Mesendoderm (in vitro differentiated cells): ENCODE data around the gene ZDHHC4.
A peak's percentile ranks its signal among the peaks of the same experiment; 100 is the strongest.

ENCODE experiments used
- DNase-seq: peaks from one replicate; pipeline ENCODE4 v3.0.0; 2013
- H2AK5ac ChIP-seq: 2 replicates; pipeline ENCODE4 v1.6.1; 2013; ENCODE audit warnings: low read length, inconsistent platforms
- H2BK120ac ChIP-seq: 2 replicates; pipeline ENCODE4 v1.6.1; 2013; ENCODE audit warnings: low read depth, mild to moderate bottlenecking, low read length, moderate library complexity, mixed read lengths
- H2BK15ac ChIP-seq: replicated peaks from 2 replicates; pipeline ENCODE4 v1.6.1; 2013; ENCODE audit warnings: low read depth, mild to moderate bottlenecking, moderate library complexity
- H2BK5ac ChIP-seq: 2 replicates; pipeline ENCODE4 v1.6.1; 2013; ENCODE audit warnings: low read length, inconsistent platforms
- H3K18ac ChIP-seq: 2 replicates; pipeline ENCODE4 v1.6.1; 2013; ENCODE audit warnings: mild to moderate bottlenecking, low read length, mixed read lengths
- H3K23ac ChIP-seq: one replicate; pipeline ENCODE4 v1.6.1; 2013; ENCODE audit warnings: low read length
- H3K27ac ChIP-seq: 2 replicates; pipeline ENCODE4 v1.5.1; 2013; ENCODE audit warnings: low read depth, mild to moderate bottlenecking, inconsistent platforms, low read length, moderate library complexity
- H3K27me3 ChIP-seq: 2 replicates; pipeline ENCODE4 v1.6.1; 2013; ENCODE audit warnings: low read length, control low read depth, mild to moderate bottlenecking, inconsistent platforms; ENCODE audit not compliant: insufficient read depth, poor library complexity
- H3K36me3 ChIP-seq: 2 replicates; pipeline ENCODE4 v1.6.1; 2013; ENCODE audit warnings: low read length, inconsistent platforms; ENCODE audit not compliant: control insufficient read depth, insufficient read depth
- H3K4ac ChIP-seq: one replicate; pipeline ENCODE4 v1.6.1; 2013; ENCODE audit warnings: low read depth, mild to moderate bottlenecking, low read length, moderate library complexity
- H3K4me1 ChIP-seq: 2 replicates; pipeline ENCODE4 v1.6.1; 2013; ENCODE audit warnings: low read depth, low read length, inconsistent platforms; ENCODE audit not compliant: control insufficient read depth
- H3K4me2 ChIP-seq: 2 replicates; pipeline ENCODE4 v1.6.1; 2013; ENCODE audit warnings: low read length
- H3K4me3 ChIP-seq: 2 replicates; pipeline ENCODE4 v1.5.1; 2013; ENCODE audit warnings: mild to moderate bottlenecking, low read length
- H3K56ac ChIP-seq: one replicate; pipeline ENCODE4 v1.6.1; 2013; ENCODE audit warnings: low read length
- H3K79me1 ChIP-seq: 2 replicates; pipeline ENCODE4 v1.6.1; 2013; ENCODE audit warnings: low read length, inconsistent platforms
- H3K79me2 ChIP-seq: 2 replicates; pipeline ENCODE4 v1.6.1; 2013; ENCODE audit warnings: mild to moderate bottlenecking, low read length; ENCODE audit not compliant: control insufficient read depth, insufficient read depth
- H3K9ac ChIP-seq: 2 replicates; pipeline ENCODE4 v1.6.1; 2013; ENCODE audit warnings: low read length, inconsistent platforms
- H4K5ac ChIP-seq: one replicate; pipeline ENCODE4 v1.6.1; 2013; ENCODE audit warnings: low read length
- H4K8ac ChIP-seq: one replicate; pipeline ENCODE4 v1.6.1; 2013; ENCODE audit warnings: low read depth, mild to moderate bottlenecking, control low read depth, low read length, moderate library complexity
- WGBS: extraction: QIAGEN DNeasy Blood & Tissue Kit; methylation state at CpG from one replicate; pipeline ENCODE4 v1.1.7; 2013; ENCODE audit warnings: low lambda C conversion rate, missing lambda C conversion rate; ENCODE audit not compliant: insufficient coverage; ENCODE audit errors: extremely low coverage; 5-methylcytosine and 5-hydroxymethylcytosine counted together

ZDHHC4 gene

DNA sequence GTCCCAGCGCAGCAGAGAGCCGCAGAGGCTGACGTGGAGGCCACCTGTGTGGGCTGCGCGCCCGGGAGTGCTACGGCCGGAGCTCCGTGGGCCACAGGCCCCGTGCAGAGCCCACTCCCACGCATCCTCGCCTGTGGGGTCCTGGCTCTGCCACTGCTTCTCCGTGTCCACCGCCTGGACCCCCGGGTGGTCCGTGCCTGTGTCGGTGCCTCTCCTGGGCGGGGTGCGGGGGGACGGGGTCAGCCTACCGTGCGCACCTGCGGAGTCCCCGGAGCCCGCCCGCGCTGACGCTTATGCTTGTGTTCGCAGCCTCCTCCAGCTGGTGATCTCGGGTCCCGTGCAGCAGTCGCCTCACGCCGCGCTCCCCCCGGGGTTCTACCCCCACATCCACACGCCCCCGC is 30.4 kb downstream of the ZDHHC4 start:
- H2BK15ac ChIP-seq, result no peak overlapping the region
- H4K5ac ChIP-seq, result no peak overlapping the region
- no CpG with 5 or more reads among the region's 38 CpGs for WGBS
- peaks cover 3% of the 10 kb centered on the region for H3K36me3 ChIP-seq
- no peak overlapping the region for H3K4me2 ChIP-seq
- no peaks in the 10 kb centered on the region for H3K79me1 ChIP-seq
- no peak overlapping the region for H2BK5ac ChIP-seq
- H3K23ac ChIP-seq, result no peak overlapping the region
- H2BK120ac ChIP-seq, result no peak overlapping the region
- H3K4me3 ChIP-seq, result no peak overlapping the region
- no peak overlapping the region for H2AK5ac ChIP-seq
- no peak overlapping the region for H3K27ac ChIP-seq
- no peak for DNase-seq
- no peak overlapping the region for H3K4ac ChIP-seq
- H4K8ac ChIP-seq, result no peak overlapping the region
- H3K4me1 ChIP-seq, result no peaks in the 10 kb centered on the region
- no peaks in the 10 kb centered on the region for H3K79me2 ChIP-seq
- no peaks in the 10 kb centered on the region for H3K27me3 ChIP-seq
- H3K56ac ChIP-seq, result no peak overlapping the region
- H3K18ac ChIP-seq, result no peak overlapping the region
- H3K9ac ChIP-seq, result no peak overlapping the region

DNA sequence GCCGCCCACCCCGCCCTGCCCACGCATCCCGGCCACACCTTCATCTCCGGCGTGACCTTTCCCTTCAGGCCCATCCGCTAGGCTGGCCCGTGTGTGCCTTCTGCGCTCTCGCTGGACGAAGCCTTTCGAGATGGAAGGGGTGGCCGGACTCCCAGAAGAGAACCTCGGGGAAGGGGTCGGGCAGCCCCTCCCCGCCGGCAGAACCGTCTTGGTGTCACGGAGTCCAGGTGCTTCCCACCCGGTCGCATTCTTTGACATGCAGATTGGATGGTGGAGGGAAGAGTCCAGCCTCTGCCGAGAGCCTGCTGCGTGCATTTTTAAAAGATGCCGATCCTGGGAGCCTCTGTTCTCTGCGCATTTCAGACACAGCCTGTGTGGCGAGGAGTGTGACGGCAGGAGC is 30.8 kb downstream of the ZDHHC4 start:
- no CpG with 5 or more reads among the region's 27 CpGs for WGBS
- DNase-seq, result no peak
- peaks cover 3% of the 10 kb centered on the region for H3K36me3 ChIP-seq
- H3K56ac ChIP-seq, result no peak overlapping the region
- H2AK5ac ChIP-seq, result no peak overlapping the region
- H3K79me1 ChIP-seq, result no peaks in the 10 kb centered on the region
- H2BK5ac ChIP-seq, result no peak overlapping the region
- H4K5ac ChIP-seq, result no peak overlapping the region
- H3K27me3 ChIP-seq, result no peaks in the 10 kb centered on the region
- H3K4me3 ChIP-seq, result no peak overlapping the region
- H3K23ac ChIP-seq, result no peak overlapping the region
- no peak overlapping the region for H3K9ac ChIP-seq
- H3K4ac ChIP-seq, result no peak overlapping the region
- H3K4me1 ChIP-seq, result no peaks in the 10 kb centered on the region
- no peak overlapping the region for H3K27ac ChIP-seq
- H3K79me2 ChIP-seq, result no peaks in the 10 kb centered on the region
- H3K18ac ChIP-seq, result no peak overlapping the region
- no peak overlapping the region for H2BK15ac ChIP-seq
- H3K4me2 ChIP-seq, result no peak overlapping the region
- H4K8ac ChIP-seq, result no peak overlapping the region
- no peak overlapping the region for H2BK120ac ChIP-seq

DNA sequence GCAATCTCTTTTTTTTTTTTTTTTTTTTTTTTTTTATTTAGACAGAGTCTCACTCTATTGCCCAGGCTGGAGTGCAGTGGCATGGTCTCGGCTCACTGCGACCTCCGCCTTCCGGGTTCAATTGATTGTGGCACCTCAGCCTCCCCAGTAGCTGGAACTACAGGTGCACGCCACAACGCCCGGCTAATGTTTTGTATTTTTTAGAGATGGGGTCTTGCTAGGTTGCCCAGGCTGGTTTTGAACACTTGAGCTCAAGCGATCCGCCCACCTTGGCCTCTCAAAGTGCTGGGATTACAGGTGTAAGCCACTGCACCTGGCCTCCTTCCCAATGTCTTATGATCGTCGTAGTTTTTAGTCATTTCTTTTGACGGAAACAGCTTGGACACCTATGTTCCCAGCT is 31.5 kb downstream of the ZDHHC4 start:
- WGBS, result no CpG with 5 or more reads among the region's 12 CpGs
- Histone ChIP-seq H2BK5ac (no peak overlapping the region), H3K27ac (no peak overlapping the region), H3K4me1 (peaks cover 2% of the 10 kb centered on the region), H4K8ac (no peak overlapping the region), H3K23ac (no peak overlapping the region), H3K4ac (no peak overlapping the region), H3K79me1 (no peaks in the 10 kb centered on the region), H2BK15ac (no peak overlapping the region), H3K4me3 (no peak overlapping the region), H3K27me3 (no peaks in the 10 kb centered on the region), H3K79me2 (no peaks in the 10 kb centered on the region), H2BK120ac (no peak overlapping the region), H3K56ac (no peak overlapping the region), H3K36me3 (peaks cover 3% of the 10 kb centered on the region), H2AK5ac (no peak overlapping the region), H3K9ac (no peak overlapping the region), H3K18ac (no peak overlapping the region), H4K5ac (no peak overlapping the region), H3K4me2 (no peak overlapping the region)
- no peak for DNase-seq

DNA sequence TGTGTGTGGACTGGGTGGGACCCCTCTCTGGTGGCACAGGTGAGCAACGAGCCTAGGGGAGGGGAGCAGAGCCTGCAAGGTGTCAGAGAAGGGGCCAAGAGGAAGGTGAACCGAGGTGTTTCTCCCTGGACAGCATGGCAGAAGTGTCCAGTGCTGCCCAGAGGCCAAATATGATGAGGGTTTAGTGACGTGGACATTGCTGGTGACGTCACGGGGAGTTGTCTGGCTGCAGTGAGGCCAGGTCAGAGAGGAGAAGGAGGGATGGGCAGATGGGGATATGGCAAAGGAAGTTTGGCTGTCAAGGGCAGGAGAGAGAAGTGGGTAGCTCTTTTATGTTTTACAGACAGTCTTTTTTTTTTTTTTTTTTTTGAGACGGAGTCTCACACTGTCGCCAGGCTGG is 35.6 kb downstream of the ZDHHC4 start:
- WGBS, result no CpG with 5 or more reads among the region's 7 CpGs
- Histone ChIP-seq H2BK120ac (no peak overlapping the region), H3K4me3 (no peak overlapping the region), H3K4ac (no peak overlapping the region), H3K18ac (no peak overlapping the region), H2BK5ac (no peak overlapping the region), H3K79me2 (no peaks in the 10 kb centered on the region), H3K4me2 (no peak overlapping the region), H2AK5ac (peak overlapping the region; percentile 92), H3K27me3 (no peaks in the 10 kb centered on the region), H3K56ac (no peak overlapping the region), H3K23ac (no peak overlapping the region), H4K8ac (no peak overlapping the region), H4K5ac (no peak overlapping the region), H3K4me1 (peaks cover 7% of the 10 kb centered on the region), H2BK15ac (no peak overlapping the region), H3K9ac (no peak overlapping the region), H3K79me1 (no peaks in the 10 kb centered on the region), H3K27ac (no peak overlapping the region), H3K36me3 (no peaks in the 10 kb centered on the region)
- no peak for DNase-seq

DNA sequence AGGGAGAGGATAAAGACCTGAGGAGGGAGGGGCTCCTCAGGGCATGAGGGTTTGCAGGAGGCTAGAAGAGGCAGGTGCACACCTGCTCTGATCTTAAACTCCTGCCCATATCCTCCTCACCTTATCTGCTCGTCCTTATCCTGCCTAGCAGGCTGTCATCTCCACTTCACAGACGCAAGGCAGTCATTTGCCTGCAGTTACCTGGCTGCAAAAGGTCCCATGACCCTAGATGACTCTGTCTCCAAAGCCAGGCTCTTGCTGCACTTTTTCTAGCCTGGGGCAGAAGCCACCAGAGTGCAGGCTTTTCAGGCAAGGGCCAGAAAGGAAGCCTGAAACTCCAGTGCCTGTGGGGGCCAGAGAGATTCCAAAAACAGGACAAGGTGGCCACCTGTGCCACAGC is 36.5 kb downstream of the ZDHHC4 start:
- no peaks in the 10 kb centered on the region for H3K27me3 ChIP-seq
- H2BK5ac ChIP-seq, result no peak overlapping the region
- H3K27ac ChIP-seq, result peak overlapping the region; percentile 18
- H3K4me2 ChIP-seq, result no peak overlapping the region
- H2BK120ac ChIP-seq, result no peak overlapping the region
- no peak overlapping the region for H4K8ac ChIP-seq
- H2BK15ac ChIP-seq, result no peak overlapping the region
- H3K79me2 ChIP-seq, result no peaks in the 10 kb centered on the region
- H2AK5ac ChIP-seq, result no peak overlapping the region
- no peaks in the 10 kb centered on the region for H3K79me1 ChIP-seq
- no peaks in the 10 kb centered on the region for H3K36me3 ChIP-seq
- peak; percentile 75 for DNase-seq
- H3K9ac ChIP-seq, result no peak overlapping the region
- H3K4me3 ChIP-seq, result no peak overlapping the region
- H3K4me1 ChIP-seq, result peaks cover 7% of the 10 kb centered on the region
- H3K4ac ChIP-seq, result no peak overlapping the region
- H3K18ac ChIP-seq, result no peak overlapping the region
- no peak overlapping the region for H3K23ac ChIP-seq
- no peak overlapping the region for H4K5ac ChIP-seq
- H3K56ac ChIP-seq, result peak overlapping the region; percentile 60
- no CpG with 5 or more reads among the region's 2 CpGs for WGBS

DNA sequence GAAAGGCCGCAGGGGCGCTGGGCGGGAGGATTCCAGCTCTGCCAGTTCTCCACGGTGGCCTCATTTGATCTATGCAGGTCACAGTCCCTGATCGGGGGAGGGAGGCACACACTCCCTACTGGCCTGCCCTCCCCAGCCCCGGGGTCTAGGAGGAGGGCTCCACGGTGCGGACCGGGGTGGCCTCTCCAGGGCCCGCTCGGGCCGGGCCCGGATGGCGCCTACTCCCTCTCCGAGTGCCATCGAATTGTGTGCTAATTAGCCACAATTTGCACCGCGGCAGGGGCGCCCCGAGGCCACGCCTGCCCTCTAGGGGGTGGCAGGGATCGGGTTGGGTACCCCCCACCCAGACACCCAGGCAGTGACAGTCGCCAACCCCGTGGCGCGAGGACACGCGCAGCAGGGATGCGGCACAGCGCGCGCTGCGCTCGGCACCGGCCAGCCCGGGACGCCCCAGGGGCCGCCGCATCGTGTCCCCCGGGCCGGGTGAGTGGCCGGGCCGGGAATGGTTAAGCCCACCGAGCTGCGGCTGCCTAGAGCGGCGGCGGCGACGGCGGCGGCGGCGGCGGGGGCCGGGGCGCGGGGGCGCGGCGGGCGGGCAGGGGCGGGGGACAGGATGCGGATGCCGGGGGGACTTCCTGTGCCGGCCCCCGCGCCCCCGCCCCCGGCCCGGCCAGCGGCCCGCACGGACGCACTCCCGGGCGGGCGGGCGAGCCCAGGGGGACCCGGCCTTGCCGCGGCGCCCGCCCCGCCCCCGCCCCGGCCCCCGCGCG is 37.9 kb downstream of the ZDHHC4 start, which contains the start of gene ZNF853:
Gene ZNF853 (plus strand): TSS at position 658 of the 770 bp plus-strand sequence. CDS start 565 bp downstream, outside the sequence.
- H3K27me3 ChIP-seq, result no peaks in the 10 kb centered on the region
- peak within 1 kb of the TSS; percentile 66 for H3K4me2 ChIP-seq
- no peak within 1 kb of the TSS for H2AK5ac ChIP-seq
- H3K79me1 ChIP-seq, result no peaks in the 10 kb centered on the region
- peak within 1 kb of the TSS; percentile 75 for H3K9ac ChIP-seq
- H3K56ac ChIP-seq, result peak within 1 kb of the TSS; percentile 88
- no CpG with 5 or more reads among the region's 91 CpGs for WGBS
- peak within 1 kb of the TSS; percentile 95 for H3K18ac ChIP-seq
- peak within 1 kb of the TSS; percentile 81 for H3K27ac ChIP-seq
- H3K4ac ChIP-seq, result peak within 1 kb of the TSS; percentile 76
- peak within 1 kb of the TSS; percentile 72 for H3K23ac ChIP-seq
- H2BK5ac ChIP-seq, result peak within 1 kb of the TSS; percentile 93
- H2BK120ac ChIP-seq, result peak within 1 kb of the TSS; percentile 47
- H3K79me2 ChIP-seq, result no peaks in the 10 kb centered on the region
- H2BK15ac ChIP-seq, result no peak within 1 kb of the TSS
- peak within 1 kb of the TSS; percentile 82 for H4K8ac ChIP-seq
- no peak within 1 kb of the TSS for H4K5ac ChIP-seq
- H3K4me3 ChIP-seq, result peak within 1 kb of the TSS; percentile 41
- H3K36me3 ChIP-seq, result no peaks in the 10 kb centered on the region
- peak; percentile 78 for DNase-seq
- peaks cover 7% of the 10 kb centered on the region for H3K4me1 ChIP-seq
